Endothelial cell of hepatic sinusoid (primary cell): ENCODE data around the gene ASIC4.

Source experiments
- in situ Hi-C: cut with HindIII; loops from 2 replicates; pipeline ENCODE4 v1.10.0; 2017; ENCODE audit warnings: low sequenced_read_pairs

The ASIC4 gene

DNA sequence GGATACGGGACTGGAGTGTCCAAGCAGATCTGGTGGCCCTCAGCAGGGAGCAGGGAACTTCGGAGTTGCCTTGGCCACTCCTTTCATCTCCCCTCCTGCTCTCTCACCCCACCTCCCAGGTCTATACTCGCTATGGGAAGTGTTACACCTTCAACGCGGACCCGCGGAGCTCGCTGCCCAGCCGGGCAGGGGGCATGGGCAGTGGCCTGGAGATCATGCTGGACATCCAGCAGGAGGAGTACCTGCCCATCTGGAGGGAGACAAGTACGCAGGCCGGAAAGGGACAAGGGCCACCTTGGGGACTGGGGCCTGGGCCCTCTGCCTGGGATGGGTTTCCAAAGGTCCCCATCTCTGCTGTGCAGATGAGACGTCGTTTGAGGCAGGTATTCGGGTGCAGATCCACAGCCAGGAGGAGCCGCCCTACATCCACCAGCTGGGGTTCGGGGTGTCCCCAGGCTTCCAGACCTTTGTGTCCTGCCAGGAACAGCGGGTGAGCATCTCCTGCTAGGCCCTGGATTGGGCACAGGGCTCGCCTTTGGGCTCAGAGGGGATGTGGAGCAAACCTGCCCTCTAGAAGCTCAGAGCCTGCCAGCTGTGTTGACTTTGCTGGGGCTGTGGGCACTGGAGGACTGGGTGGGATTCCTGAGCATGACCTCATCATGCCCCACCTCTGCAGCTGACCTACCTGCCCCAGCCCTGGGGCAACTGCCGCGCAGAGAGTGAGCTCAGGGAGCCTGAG is 17.5 kb downstream of the ASIC4 start:
- in situ Hi-C loops, result no loop called here

- in situ Hi-C loops, result no loop called here
Measured at GRCh38 chr2:219532378-219532649, 18.0 kb downstream of the ASIC4 start.

GRCh38 chr2:219533930-219534661 is 19.8 kb downstream of the ASIC4 start:
- in situ Hi-C loops, result no loop called here

DNA sequence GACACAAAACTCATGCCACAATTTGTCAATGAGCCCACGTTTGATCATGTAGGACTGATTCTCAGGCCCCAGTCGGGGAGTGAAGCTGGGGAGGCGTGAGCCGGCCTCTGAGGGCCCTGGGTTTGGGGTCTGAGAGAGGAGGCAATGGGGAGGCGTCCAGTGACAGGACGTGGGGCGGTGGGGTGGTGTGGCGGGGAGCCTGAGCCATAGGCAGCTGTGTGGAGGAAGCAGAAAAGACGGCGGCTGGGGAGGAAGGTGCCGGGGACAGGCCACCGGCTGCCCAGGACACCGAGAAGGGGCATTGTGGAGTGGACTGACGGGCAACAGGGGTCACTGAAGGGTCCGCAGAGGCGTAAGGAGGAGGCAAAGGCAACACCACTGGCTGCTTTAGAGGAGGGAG is 22.1 kb downstream of the ASIC4 start:
- in situ Hi-C loops, result no loop called here

GRCh38 chr2:219536967-219537366 is 22.7 kb downstream of the ASIC4 start:
- in situ Hi-C loops, result no loop called here

GRCh38 chr2:219537657-219538488 is 23.6 kb downstream of the ASIC4 start:
- in situ Hi-C loops, result no loop called here

GRCh38 chr2:219538504-219538951 is 24.2 kb downstream of the ASIC4 start:
- in situ Hi-C loops, result no loop called here

GRCh38 chr2:219538956-219539788 is 24.9 kb downstream of the ASIC4 start:
- in situ Hi-C loops, result no loop called here

- in situ Hi-C loops, result loop anchor here (5.0 kb wide), 3 partner anchors 38 to 107 kb away; no protein-coding TSS in a partner anchor
Measured at GRCh38 chr2:219539926-219540678, 25.8 kb downstream of the ASIC4 start.

- in situ Hi-C loops, result loop anchor here (5.0 kb wide), 3 partner anchors 39 to 106 kb away; no protein-coding TSS in a partner anchor
Measured at GRCh38 chr2:219540784-219541504, 26.7 kb downstream of the ASIC4 start.

DNA sequence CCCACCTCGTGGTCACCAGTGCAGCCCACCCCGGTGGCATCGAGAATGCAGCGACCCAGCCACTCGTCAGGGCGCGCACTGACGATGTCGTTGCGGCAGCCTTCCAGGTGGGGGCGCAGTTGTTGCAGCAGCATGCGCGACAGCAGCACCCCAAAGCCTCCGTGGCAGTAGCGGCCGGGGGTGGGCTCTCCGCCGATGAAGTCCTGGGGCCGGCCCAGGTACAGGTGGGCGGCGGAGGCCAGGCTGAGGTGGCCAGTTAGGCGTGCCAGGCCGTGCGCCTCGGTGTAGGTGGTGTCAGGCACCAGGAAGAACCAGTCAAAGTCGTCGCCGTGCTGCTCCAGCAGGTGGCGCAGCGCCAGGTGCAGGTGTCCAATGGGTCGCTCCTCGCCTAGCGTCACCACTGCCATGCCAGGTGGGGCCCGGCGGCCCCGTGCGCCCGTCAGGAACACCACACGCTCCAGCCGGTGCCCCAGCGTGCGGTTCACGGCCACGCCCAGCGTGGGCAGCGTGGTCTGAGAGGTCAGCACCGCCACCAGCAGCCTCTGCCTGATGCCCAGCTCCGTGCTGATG is 27.4 kb downstream of the ASIC4 start:
- in situ Hi-C loops, result loop anchor here (5.0 kb wide), 3 partner anchors 39 to 106 kb away; no protein-coding TSS in a partner anchor

DNA sequence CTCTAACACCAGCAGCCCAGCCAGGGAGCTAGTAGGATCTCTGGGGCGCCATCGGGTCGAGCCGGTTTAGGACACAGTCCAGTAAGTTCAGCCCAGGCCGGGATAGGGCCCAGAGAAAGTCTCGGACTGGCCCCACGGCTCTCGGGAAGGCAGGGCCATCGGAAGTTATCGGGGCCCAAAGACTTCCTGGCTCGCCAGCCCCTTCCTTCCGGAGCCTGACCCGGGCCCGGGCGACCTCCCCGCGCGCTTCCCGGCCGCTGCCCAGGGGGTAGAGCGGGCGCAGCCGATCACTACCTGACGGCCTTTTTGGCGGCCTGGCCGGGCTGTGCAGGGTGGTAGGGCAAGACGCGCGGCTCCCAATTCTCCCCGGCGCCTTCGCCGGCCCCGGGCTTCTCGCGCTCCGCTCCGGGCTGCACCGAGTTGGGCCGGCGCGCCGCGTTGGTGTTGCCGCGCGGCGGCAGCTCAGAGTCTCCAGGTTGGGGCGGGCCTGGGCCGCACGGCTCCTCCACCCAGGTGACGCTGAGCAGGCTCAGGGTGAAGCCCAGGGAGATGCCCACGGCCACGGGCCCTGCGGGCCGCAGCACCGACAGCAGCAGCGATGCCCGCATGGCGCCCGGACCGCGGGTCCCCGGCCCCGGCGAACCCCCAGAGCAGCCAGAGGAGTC is 28.8 kb downstream of the ASIC4 start:
- in situ Hi-C loops, result loop anchor here (5.0 kb wide), 3 partner anchors 41 to 104 kb away; no protein-coding TSS in a partner anchor

- in situ Hi-C loops, result loop anchor here (5.0 kb wide), 3 partner anchors 41 to 104 kb away; no protein-coding TSS in a partner anchor
Measured at GRCh38 chr2:219543596-219544358, 29.5 kb downstream of the ASIC4 start, which contains the start of the genes CHPF and TMEM198. Gene CHPF, minus strand, starts transcription at chr2:219543809. Its CDS starts 271 bp downstream, at chr2:219543538. Gene TMEM198, plus strand, starts transcription at chr2:219544028. Its CDS starts 700 bp downstream, at chr2:219544728.

- in situ Hi-C loops, result loop anchor here (5.0 kb wide), 3 partner anchors 42 to 103 kb away; no protein-coding TSS in a partner anchor
Measured at GRCh38 chr2:219544567-219544966, 30.3 kb downstream of the ASIC4 start.

DNA sequence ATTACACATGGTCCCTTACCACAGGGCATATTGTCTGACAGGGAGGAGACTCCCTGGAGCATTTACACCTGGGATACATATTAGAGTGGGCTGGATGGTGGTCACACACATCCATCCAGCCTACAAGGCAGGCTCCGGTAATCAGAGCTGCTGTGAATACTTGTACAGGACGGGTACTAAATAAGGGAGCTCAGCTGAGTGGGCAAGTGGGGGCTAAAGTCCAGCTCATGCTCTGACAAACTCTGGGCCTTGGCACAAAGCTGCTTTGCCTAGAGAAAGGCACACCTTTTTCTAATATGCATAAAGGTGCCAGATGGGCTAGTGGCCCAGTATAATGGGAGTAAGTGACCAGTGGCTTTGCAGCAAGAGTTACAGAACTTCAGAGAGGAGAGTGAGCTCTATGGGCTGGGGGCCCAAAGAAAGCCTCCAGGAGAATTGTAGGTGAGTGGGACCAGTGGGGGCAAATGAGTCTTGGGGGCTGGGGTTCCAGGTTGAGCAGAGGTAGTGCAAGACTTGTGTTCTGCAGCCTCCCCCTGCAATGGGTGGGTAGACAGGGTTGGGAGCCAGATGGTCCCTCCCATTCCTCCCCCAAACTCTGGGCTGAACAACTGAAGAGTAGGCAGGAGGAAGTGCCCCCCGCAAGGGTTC is 31.1 kb downstream of the ASIC4 start:
- in situ Hi-C loops, result no loop called here

- in situ Hi-C loops, result no loop called here
Measured at GRCh38 chr2:219545943-219546352, 31.7 kb downstream of the ASIC4 start.

DNA sequence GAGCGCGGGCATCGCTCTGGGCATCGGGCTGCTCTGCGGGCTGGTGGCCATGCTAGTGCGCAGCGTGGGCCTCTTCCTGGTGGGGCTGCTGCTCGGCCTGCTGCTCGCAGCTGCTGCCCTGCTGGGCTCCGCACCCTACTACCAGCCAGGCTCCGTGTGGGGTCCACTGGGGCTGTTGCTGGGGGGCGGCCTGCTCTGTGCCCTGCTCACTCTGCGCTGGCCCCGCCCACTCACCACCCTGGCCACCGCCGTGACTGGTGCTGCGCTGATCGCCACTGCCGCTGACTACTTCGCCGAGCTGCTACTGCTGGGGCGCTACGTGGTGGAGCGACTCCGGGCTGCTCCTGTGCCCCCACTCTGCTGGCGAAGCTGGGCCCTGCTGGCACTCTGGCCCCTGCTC is 33.3 kb downstream of the ASIC4 start:
- in situ Hi-C loops, result no loop called here
